Measurements from ENCODE around the gene GNE. TPM values are rescaled to one million over a fixed set of nuclear protein-coding genes. Genes with fewer than 3 reads are reported as not detected.
"Not testable (repeated sequence)": the region's sequence is repeated elsewhere in the genome, so short reads cannot be mapped to it uniquely, and the experiment has no call there.

Gene GNE
- total RNA-seq, 4 donors from 2014 or later = 11.9 to 28.9 (median 16.7) TPM

GRCh38 chr9:36190388-36191289 is 67.6 kb downstream of the GNE start, which contains the start of gene CLTA:
Gene CLTA, plus strand, starts transcription at chr9:36190921. Its CDS starts 136 bp downstream, at chr9:36191057.
- TF ChIP-seq, protein P1, sequence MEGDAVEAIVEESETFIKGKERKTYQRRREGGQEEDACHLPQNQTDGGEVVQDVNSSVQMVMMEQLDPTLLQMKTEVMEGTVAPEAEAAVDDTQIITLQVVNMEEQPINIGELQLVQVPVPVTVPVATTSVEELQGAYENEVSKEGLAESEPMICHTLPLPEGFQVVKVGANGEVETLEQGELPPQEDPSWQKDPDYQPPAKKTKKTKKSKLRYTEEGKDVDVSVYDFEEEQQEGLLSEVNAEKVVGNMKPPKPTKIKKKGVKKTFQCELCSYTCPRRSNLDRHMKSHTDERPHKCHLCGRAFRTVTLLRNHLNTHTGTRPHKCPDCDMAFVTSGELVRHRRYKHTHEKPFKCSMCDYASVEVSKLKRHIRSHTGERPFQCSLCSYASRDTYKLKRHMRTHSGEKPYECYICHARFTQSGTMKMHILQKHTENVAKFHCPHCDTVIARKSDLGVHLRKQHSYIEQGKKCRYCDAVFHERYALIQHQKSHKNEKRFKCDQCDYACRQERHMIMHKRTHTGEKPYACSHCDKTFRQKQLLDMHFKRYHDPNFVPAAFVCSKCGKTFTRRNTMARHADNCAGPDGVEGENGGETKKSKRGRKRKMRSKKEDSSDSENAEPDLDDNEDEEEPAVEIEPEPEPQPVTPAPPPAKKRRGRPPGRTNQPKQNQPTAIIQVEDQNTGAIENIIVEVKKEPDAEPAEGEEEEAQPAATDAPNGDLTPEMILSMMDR (IDR thresholded peaks at IDR 0.05) = peak; percentile 26 to 60 (median 58)
- TF ChIP-seq POLR2A (IDR thresholded peaks at IDR 0.05) = peak in 3 of 4 donors; percentile 82 to 92 (median 92)
- Histone ChIP-seq H3K36me3 (peaks cover 0 to 11% (median 0%) of the 10 kb centered on the region in 3 donors), H3K4me1 (peaks cover 27 to 47% (median 36%) of the 10 kb centered on the region in 3 donors), H3K27me3 (no peaks in the 10 kb centered on the region), H3K27ac (peak within 1 kb of the TSS; percentile 86 to 95 (median 94)), H3K9me3 (no peaks in the 10 kb centered on the region), H3K4me3 (peak within 1 kb of the TSS; percentile 65 to 98 (median 71))
- DNase-seq = peak; percentile 86
- intact Hi-C loops (cut with DNase I) = no loop called here
- WGBS, 2 donors = 0% methylated on average over 9 to 18 of the region's 68 CpGs

DNA sequence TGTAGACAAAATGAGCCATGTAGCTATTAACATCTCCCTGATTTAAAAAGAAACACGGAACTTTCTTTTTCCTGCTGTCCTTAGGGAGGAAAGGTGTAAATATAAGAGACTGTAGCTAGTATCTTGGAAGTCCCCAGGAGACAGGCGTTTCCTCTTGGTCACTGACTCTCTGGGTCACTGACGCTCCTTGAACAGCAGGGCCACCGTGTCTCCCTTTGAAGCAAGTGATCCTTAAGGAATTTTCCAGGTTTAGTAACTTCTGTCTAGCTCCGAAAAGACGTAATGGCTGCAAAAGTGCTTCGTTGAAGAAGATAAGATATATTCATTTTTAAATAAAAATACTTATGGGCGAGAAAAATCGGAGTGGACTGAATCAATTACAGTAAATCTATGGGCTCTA is 68.3 kb downstream of the GNE start:
- DNase-seq = no peak
- intact Hi-C loops (cut with DNase I) = no loop called here

DNA sequence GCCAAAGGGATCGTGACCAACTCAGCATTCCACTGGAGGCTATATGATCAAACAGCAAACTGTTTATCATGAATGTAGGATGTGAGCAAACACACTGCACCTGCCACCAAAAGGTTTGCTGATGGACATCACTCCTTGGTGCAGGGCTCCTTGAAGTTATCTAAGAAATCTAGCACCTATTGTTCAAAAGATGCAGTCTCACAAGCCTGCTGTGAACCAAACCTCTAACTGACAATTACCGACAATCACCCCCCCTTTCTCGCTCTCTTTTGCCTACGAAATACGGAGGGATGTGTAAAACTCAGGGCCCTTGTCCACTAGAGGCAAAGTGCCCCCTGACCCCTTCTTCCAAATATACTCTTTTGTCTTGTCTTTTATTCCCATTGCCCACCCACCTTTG is 70.0 kb downstream of the GNE start:
- no peaks in the 10 kb centered on the region for H3K27me3 ChIP-seq
- WGBS, 2 donors = 79 to 84% methylated on average over 5 of the region's 5 CpGs
- no peaks in the 10 kb centered on the region for H3K9me3 ChIP-seq

More for the DNA sequence above, 68.3 kb downstream of the GNE start:
- H3K4me3 ChIP-seq = peak overlapping the region; percentile 65 to 98 (median 71)
- H3K27ac ChIP-seq = peak overlapping the region; percentile 86 to 95 (median 94)
- no peaks in the 10 kb centered on the region for H3K9me3 ChIP-seq
- no peak for TF ChIP-seq POLR2A (IDR thresholded peaks at IDR 0.05)
- TF ChIP-seq, protein P1 (IDR thresholded peaks at IDR 0.05) = no peak
- H3K36me3 ChIP-seq = peaks cover 0 to 4% (median 0%) of the 10 kb centered on the region in 3 donors
- no peaks in the 10 kb centered on the region for H3K27me3 ChIP-seq
- WGBS, 2 donors = 4 to 5% methylated on average over 8 to 9 of the region's 9 CpGs
- peaks cover 27 to 44% (median 36%) of the 10 kb centered on the region in 3 donors for H3K4me1 ChIP-seq

DNA sequence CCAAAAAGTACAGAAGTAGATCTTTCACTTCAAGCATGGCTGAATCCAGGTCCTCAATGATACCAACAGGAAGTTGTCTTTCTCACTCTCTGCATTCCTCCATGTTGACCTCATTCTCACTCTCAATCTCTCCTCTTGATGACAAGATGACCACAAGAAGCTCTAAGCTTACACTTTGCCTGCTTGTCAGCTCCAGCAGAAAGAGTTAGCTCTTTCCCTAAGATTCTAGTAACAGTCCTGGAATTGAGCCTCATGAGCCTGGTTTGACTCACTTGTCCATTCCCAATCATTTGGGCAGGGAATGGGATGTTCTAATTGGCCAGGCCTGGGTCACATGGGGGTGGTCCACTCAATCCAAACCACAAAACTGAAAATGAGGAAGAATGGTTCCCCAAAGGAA is 70.8 kb downstream of the GNE start:
- H3K9me3 ChIP-seq = no peaks in the 10 kb centered on the region
- no peak overlapping the region for H3K4me3 ChIP-seq
- H3K36me3 ChIP-seq = no peaks in the 10 kb centered on the region
- H3K4me1 ChIP-seq = peaks cover 8 to 19% (median 11%) of the 10 kb centered on the region in 3 donors
- no peak overlapping the region for H3K27ac ChIP-seq
- H3K27me3 ChIP-seq = no peaks in the 10 kb centered on the region
- TF ChIP-seq POLR2A (IDR thresholded peaks at IDR 0.05) = no peak
- TF ChIP-seq, protein P1 (IDR thresholded peaks at IDR 0.05) = no peak
- no peak for DNase-seq
- intact Hi-C loops (cut with DNase I) = no loop called here

More for the DNA sequence above, 70.0 kb downstream of the GNE start:
- TF ChIP-seq POLR2A (IDR thresholded peaks at IDR 0.05) = no peak
- TF ChIP-seq, protein P1 (IDR thresholded peaks at IDR 0.05) = no peak
- DNase-seq = no peak
- intact Hi-C loops (cut with DNase I) = no loop called here
- Histone ChIP-seq H3K4me1 (peaks cover 12 to 27% (median 19%) of the 10 kb centered on the region in 3 donors), H3K36me3 (no peaks in the 10 kb centered on the region), H3K4me3 (no peak overlapping the region), H3K27ac (no peak overlapping the region)

- H3K36me3 ChIP-seq; H3K9me3 ChIP-seq; H3K4me3 ChIP-seq; H3K27ac ChIP-seq; DNase-seq; intact Hi-C loops (cut with DNase I); H3K27me3 ChIP-seq; H3K4me1 ChIP-seq: not testable (repeated sequence)
- 73 to 82% methylated on average over 6 of the region's 6 CpGs for WGBS, 2 donors
These were observed 78.0 kb downstream of the GNE start for GRCh38 chr9:36180243-36180642.

Measured in esophagus squamous epithelium (tissue), 5 donors.